GM19438 (cell line): ENCODE measurements around the gene HS6ST3.

Experiments
- ATAC-seq: cut with Tn5 transposase; IDR thresholded peaks from one replicate; pipeline ENCODE4 v1.9.1; 2021; ENCODE audit warnings: low read depth; ENCODE audit not compliant: unreplicated experiment

Gene HS6ST3

DNA sequence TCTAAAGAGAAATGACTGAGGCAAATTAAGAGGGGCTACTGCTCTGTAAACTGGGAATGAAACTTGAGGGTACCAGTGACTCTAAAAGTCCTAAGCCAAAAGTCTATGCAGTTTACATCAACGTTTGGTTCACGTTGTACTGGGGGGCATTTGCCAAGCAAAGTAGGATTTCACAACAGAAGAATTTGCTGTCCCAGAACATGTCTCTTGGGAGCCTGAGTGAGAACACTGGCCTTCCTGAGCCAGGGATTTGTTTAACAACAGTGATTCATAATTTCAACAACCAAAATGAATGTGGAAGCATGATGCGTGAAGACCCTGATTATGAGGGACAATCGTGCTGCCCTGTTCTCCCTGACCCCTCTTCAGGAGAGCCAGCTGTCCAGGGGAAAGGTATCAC is 726.4 kb downstream of the HS6ST3 start:
- ATAC-seq: no peak

DNA sequence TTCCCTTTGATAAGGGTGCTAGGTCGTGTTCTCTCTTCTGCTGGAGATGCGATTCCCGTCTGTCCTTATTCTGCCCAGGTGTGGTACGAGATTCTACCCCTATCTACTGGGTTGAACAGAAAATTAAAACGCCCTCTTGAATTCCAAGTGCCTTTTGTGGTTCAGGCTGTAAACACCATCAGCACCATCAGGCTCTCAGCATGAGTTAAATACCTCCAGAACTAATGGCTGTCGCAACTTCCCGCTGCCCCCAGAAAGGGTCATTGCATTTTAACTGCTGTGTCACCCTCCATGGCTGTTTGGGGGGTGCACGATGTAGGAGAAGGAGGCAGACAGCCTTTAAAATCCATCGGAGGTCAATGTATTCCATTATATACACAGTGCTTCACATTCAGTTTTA is 727.0 kb downstream of the HS6ST3 start:
- ATAC-seq: no peak

DNA sequence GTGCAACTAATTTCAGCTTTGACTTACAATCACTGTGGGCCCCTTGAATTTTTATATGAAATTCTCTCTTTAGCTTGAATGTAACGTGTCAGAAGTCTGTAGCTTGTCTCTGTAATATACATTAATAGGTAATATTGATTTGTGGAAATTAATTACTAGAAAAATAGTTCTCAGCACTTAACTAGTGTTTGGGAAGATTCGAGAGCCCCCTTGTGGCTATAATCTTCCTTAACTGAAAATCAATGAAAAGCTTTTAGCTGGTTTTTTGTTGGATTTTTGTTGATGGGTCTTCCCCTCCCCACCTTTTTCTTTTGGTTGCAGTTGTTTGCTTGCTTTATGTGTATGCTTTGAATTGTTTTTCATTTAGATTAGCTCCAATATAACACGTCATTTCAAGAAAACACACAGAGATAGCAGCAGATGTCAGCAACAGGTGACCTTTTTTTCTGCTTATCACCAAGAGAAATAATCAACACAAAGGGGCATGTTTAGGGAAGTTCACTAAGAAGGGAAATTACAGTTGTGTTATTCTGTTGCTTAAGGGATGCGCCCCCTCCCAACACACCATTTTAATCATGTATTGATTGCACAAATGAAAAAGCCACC is 727.5 kb downstream of the HS6ST3 start:
- ATAC-seq: no peak

DNA sequence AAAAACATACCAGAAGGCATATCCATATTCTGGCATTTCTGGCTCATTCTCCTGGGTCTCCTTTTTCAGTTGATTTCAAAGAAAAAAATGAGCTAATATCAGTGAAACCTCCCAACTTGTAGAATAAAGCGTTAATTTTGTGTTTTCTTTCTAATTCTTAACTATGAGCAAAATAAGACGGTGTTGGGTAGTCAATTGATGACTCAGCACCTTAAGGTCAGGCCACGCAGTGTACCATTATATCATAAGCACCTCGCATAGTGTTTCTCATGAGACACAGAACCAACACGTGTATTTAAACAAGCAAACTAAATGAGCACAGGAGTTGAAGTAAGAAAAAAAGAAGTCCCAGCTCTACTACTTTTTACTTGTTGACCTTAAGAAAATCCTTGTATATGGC is 729.5 kb downstream of the HS6ST3 start:
- no peak for ATAC-seq

DNA sequence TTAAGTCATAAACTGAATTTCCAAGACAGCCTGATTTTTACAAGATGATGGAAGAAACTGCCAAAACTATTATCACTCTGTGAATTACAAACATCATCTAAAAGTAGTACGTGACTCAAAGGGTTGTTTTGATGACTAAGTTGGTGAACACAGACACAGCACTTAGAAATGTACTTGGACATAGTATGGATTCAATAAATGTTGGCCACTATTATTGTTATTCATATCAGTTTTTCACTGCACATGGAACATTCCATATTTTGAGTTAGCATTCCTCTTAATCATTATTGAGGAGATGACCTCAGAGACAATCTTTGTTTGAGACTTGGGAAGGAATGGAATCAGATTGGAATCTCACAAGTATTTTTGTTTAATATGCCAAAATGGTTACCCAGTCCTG is 731.5 kb downstream of the HS6ST3 start:
- ATAC-seq: no peak

DNA sequence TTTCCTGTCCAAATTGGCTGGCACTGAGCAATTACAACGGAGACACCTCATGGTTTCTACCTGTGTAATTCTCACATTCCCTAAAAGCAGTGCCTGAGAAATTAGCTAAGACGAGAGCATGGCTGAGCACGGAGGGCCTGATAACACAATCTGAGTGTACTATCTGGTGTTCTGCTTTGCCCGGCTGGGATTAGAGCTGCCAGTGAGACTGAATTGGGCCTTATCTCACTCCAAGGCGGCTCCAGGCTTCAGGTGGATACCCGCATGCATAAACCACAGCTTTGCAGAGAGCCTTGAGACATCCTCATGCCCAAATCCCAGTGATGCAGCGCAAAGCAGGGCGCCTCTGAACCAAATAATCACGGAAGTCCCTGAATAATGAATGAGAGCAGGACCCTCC is 732.1 kb downstream of the HS6ST3 start:
- ATAC-seq: no peak

DNA sequence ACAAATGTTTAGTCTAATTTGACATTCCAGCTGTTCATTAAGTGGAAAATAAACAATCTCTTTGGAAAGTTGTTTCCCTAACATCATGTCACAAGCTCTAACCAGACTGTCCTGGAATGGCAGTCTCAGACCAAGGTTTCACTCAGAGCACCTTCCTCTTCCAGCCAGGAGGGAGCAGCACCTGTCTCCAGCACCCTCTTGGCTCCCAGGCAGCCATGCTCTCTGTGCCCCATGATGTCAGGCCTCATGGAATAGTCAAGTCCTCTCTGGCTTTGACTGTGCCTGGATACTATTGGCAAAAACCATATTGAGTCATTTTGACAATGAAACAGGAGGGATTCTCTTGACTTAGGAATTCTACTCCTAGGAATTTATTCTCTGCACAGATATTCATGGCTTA is 733.0 kb downstream of the HS6ST3 start:
- no peak for ATAC-seq

DNA sequence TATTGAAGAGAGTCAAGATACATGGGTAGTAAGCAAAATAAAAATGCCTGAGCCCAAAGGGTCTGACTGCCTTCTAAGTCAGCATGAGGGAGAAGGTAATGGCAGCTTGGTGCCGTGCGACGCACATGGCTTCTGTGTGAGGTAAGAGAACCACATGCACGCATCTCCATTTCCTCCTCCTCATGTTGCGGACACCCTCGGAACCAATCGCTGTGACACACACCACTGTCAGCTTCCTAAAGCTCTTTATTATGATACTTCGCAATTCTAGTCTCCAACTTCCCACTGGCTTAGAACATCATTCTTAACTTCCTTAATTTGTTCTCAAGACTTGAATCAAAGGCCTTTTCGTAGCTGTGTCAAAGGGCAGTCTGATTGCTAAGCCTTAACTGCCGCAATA is 734.2 kb downstream of the HS6ST3 start:
- no peak for ATAC-seq

DNA sequence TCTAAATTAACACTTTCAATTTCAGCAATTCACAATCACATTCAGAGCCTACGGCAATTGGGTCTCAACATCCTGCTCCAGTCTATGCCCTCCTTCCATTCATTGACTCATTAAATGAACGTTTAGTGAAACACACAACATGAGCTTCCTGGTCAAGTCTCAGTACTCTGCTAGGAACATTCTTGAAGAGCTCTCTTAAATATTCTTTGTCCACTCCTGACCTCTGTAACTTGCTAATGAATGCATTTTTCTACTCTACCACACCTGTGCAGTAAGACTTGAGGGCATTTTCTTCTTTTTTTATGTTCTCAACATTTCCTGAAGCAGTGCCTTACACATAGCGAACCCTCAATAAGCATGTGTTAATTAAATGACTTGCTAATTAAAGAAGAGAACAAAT is 735.7 kb downstream of the HS6ST3 start:
- ATAC-seq: no peak

DNA sequence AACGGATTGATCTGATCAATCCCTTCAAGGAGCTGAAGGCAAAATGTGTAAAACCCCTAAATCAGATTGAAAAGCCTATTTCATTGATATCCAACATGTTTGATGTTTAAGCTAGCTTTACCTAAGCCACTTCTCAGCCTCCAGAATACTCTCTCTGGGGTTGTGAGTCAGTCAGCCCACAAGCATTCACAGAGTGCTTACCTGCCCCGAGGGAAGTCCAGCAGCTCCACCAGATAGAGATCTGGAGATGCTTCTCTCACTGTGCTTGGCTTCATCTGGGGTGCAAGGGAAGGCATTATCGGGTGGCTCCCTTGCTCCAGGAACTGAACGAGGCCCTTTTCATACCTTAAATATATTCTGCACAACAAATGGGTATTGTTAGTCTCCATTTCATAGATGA is 744.7 kb downstream of the HS6ST3 start:
- no peak for ATAC-seq

DNA sequence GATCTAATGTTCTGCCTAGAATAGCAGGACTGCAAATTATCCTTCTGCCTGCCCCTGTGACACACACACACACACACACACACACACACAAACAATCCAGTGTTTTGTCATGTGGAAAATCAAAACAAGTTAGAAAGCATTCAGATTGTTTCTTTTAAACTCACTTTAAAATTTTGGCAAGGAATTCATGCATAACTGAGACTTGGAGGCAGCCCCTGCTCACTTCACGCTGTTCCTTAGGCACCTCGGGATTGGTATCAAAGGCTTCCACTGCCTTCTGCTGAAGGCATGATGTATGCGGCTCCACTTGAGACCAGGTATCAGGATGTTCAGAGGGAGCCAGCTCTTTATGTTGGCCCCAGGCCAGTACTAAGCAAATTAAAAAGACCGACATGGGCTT is 745.6 kb downstream of the HS6ST3 start:
- ATAC-seq: no peak

DNA sequence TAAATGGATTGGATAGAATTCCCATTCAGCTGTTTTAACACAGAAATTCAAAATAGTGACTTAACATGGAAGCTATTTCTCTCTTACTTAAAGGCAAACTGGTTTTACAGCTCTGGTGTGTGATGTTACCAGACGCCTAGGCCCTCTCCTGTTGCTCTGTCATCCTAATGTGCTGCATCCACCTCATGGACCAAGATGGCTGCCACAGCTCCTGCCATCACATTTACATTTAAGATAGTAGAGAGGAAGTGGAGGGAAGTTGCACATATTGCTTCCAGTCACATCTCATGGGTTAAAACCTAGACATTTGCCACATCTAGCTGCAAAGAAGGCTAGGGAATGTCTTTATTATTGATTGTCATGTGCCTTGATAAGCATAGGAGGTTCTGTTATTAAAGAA is 746.8 kb downstream of the HS6ST3 start:
- no peak for ATAC-seq

DNA sequence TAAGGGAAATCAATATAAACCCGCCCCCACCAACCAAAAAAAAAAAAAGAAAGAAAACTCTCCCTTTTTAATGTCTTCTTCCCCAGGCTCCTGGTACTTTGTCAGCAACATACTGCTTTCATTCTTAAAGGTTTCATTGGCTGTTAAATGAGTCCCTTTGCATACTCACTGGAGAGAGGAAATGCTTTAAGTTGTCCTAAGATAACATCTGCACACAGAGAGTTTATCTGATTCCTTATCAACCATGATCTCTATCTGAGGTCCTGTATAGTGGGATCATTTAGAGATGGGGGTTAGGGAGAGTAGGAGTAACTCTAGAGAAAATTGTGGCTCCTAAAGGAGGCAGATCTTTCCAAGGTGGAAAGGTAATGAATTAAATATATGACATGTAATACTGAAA is 747.9 kb downstream of the HS6ST3 start:
- ATAC-seq: no peak

DNA sequence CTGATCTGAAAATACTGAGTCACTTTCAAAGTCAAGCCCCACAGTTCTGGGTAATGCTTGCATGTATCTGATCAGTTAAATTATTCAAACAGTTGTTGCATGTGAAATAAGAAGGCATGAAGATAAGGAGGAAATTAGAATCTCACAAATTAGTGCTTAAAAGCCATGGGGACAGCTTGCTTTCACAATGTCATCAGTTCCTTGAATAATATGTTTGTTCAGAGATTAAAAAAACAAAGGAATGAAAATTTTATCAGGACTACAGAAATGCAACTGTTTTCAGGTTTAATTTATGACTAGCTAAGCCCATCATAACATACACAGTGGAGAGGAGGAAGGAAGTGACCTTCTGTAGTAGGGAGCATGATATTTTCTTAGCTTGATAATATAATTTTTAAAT is 754.3 kb downstream of the HS6ST3 start:
- no peak for ATAC-seq

DNA sequence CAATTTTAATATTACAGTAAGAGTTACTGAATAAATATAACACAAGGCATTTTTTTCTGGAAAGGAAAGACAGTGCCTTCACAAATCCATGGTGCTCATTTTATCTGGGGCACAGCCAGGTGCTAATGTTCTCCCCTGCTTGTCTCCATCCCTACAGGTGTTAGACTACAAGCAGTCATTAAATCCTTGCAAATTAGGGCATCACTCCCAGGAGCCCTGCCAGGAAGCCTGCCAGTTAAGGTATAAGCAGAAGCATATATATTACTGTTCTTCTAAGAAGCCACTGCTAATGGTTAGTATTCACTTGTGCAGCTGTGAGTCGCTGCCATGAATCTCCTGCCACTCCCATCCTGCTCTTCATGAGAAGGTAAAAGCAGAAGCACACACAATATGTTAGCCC is 754.7 kb downstream of the HS6ST3 start:
- ATAC-seq: no peak

DNA sequence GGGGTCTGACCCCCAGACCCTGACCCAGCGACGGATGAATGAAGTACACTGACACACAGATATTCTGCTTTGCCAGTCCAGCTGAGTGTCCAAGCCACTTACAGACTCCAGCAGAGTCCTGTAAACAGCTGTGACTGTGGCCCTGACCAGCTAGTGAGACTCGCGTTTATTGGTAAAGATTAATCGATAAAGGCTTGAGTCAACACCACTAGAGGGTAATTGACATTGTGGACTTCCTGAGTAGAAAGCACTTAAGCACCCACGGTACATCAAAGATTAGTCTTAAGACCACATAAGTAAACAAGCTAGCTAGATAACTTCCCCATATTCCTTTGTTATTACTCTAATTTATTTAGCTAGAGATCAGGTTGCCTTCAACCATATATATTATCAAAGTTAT is 758.4 kb downstream of the HS6ST3 start:
- no peak for ATAC-seq

DNA sequence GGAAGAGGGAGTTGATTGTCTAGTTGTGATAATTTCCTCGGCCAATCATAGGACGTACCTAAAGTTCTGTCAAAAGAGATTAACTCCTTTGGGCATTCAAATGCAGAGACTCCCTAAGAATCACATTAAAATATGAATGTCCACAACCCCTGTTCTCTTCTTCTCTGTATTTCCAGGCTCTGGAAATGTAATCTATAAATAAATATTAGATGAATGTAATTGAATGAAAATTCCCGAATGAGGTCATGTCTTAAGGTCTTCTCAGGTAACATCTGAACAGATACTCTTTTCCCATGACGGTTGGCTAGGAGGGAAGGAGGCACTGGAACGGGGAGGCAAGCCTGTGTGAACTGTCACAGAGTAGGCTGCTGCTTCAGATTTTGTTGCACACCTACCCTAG is 759.2 kb downstream of the HS6ST3 start:
- no peak for ATAC-seq

DNA sequence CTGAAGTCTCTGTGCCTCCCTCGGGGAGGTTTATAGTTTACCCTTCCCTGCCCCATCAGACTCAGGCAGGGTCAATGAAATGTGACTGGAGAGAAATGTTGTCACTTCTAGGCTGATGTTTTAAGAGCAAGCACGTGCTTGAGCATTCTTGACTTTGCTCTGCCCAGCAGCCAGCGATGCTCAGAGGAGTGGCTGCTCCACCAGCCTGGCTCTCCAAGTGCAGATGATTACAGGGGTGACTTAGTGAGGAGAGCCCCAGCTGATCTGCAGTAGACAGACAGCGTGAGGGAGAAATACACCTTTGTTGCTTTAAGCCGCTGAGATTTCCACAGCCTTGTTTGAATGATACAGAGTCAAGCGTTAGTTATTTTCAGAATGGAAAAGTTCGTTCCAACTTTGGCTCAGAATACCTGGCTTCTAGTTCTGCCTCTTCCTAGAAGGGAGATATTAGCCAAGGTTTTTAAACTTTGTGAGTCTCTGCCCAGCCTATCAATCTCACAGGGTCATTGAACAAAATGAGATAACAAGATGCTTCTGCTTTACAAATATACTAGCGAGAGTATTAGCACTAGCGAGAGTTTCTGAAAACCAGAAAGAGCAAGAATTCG is 760.7 kb downstream of the HS6ST3 start:
- no peak for ATAC-seq

DNA sequence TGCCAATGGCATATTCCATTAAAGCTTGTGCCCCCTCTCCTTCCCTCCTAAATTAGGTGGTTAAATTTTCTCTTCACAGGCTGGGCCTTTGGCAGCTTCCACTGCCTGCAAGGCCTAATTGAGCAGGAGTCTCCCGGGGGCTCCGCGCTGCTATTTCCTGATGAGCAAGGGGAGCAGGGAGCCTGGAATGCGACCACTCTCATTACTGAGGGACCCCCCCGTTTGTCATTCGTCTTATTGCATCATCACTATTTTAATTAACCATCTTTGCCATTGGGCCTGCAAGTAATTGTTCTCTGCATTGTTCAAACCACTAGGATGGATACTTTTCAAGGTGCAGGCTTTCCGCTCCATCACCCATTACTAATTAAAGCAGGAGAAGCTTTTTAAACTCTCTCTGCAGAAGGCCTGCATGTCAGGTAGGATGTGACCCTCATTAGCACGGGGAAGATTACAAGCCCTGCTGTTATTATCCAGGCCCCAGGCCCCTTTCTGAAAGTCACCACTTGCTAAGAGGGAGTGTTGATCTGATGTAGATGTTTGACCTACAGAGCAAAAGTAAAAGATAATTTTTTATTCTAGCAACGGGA is 762.0 kb downstream of the HS6ST3 start:
- ATAC-seq: no peak

DNA sequence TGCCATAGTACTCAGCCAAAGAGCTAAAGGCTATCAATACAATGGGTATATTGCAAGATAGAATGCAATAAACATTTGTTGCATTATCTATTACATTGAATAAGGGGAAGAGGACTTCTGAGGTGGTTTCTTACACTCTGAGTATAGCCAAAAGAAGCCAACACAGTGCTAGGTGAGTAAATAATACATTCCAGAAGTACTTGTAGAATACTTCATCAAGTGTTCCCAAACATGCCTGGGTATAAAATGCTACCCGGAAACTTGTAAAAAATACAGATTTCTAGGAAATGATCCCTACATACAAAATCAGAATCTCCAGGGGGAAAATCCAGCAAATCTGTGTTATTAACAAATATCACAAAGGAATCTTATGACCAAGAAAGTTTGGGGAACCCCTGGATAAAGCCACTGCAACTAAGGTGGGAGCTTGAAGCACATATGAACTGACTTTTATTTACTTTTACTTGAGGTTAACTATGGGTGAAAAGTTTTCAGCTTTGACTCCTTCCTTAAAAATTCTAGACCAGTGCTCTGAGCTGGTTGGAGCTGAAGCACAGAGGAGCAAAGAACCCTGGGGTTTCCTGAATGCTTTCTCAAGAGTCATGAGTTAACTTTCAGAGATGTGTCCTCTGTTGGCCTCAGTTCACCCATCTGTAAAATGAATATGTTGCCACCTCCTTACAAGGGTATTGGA is 768.4 kb downstream of the HS6ST3 start:
- no peak for ATAC-seq

DNA sequence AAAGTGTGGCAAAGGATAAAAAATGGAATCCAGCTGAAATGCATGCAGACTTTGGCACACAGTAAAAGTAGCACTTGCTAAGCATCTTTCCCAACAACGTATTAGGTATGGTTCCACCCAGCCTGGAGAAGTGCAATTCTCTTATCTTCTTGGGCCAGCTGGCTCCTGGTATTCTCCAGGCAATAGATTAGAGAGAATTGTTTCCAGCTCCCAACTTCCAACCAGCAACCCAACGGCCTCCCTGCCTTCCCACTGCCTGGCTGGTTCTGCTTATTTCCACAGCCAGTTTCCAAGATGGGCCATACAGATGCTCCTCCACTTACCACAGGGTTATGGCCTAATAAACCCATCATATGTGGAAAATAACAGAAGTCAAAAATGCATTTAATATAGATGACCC is 771.0 kb downstream of the HS6ST3 start:
- no peak for ATAC-seq

DNA sequence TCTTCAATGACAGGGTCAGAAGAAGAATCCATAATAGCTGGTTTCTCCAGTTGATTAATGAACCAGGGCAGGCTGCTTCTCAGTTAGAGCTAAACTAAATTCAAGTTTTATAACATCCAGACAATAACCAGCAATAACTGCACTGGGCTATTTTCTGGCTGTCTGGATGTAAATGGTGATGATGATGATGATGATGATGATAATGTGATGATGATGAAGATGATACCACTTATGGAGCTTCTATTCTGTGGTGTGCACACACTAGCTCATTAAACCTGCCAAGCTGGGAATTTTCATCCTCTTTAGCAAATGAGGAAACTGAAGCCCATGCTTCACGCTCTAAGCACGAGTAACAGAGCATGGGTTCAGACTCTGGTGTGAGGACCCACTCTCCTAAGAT is 772.2 kb downstream of the HS6ST3 start:
- ATAC-seq: no peak
